Gastroesophageal sphincter (tissue), 4 donors: ENCODE data around the gene PKHD1. TPM values are rescaled to one million over a fixed set of nuclear protein-coding genes. Genes with fewer than 3 reads are reported as not detected.

Source experiments
- ATAC-seq: fragments of 150-250 bp; one replicate; pipeline ENCODE4 v1.9.1; 2016; ENCODE audit warnings: mild to moderate bottlenecking, moderate library complexity
- H3K27ac ChIP-seq, 4 donors: fragments of 200-600 bp; sonication (generic) in 3 of 4; 1 replicate in 3 of 4; 2 replicates in 1 of 4; pipeline ENCODE4 v1.5.1; 2016 to 2019
- H3K27me3 ChIP-seq: fragments of 200-600 bp; sonication (generic); one replicate; pipeline ENCODE4 v1.5.1; 2019
- H3K36me3 ChIP-seq, 2 donors: fragments of 200-600 bp; sonication (generic); one replicate each; pipeline ENCODE4 v1.5.1; 2019; ENCODE audit warnings: control low read depth in 1 of 2
- H3K4me1 ChIP-seq, 3 donors: fragments of 200-600 bp; sonication (generic); 1 replicate in 2 of 3; 2 replicates in 1 of 3; pipeline ENCODE4 v1.5.1; 2016 to 2019; ENCODE audit warnings: control low read depth in 2 of 3
- H3K4me3 ChIP-seq, 2 donors: fragments of 200-600 bp; sonication (generic); one replicate each; pipeline ENCODE4 v1.5.1; 2019; ENCODE audit warnings: mild to moderate bottlenecking in 1 of 2, moderate library complexity in 1 of 2
- H3K9me3 ChIP-seq, 3 donors: fragments of 200-600 bp; sonication (generic); one replicate each; pipeline ENCODE4 v1.5.1; 2017 to 2019; ENCODE audit warnings: control low read depth in 2 of 3
- EP300 ChIP-seq: sonication (generic); formaldehyde crosslinking; IDR thresholded peaks from one replicate; pipeline ENCODE4 v1.6.1; 2017; ENCODE audit warnings: antibody characterized with exemption, mild to moderate bottlenecking
- POLR2A ChIP-seq, 2 donors: fragments of 450-650 bp; IDR thresholded peaks; one replicate each; pipeline ENCODE4 v1.6.1; 2017; ENCODE audit warnings: antibody characterized with exemption in 2 of 2, mild to moderate bottlenecking in 2 of 2, moderate library complexity in 1 of 2
- POLR2AphosphoS5 ChIP-seq: sonication (generic); formaldehyde crosslinking; IDR thresholded peaks from one replicate; pipeline ENCODE4 v1.6.1; 2017; ENCODE audit warnings: antibody characterized with exemption
- WGBS, 2 donors: methylation state at CpG; one replicate each; pipeline ENCODE4 v1.1.5; 2018; ENCODE audit warnings: low coverage in 1 of 2; 5-methylcytosine and 5-hydroxymethylcytosine counted together
- total RNA-seq, 4 donors: library from RNA; depleted of rRNA; stranded (reverse); fragments of >200 nt; gene quantifications; one replicate each; pipeline ENCODE4 v1.1.0, GENCODE V29; 2016
- TF ChIP-seq, protein P1 (sequence below), 4 experiments: fragments of 200-600 bp in 2 of 4; fragments of 450-650 bp in 2 of 4; sonication (generic) in 1 of 4; IDR thresholded peaks; one replicate each; pipeline ENCODE4 v1.5.1; 2017 to 2019; ENCODE audit warnings: antibody characterized with exemption in 4 of 4, mild to moderate bottlenecking in 2 of 4, moderate library complexity in 2 of 4

Gene PKHD1
- total RNA-seq, 4 donors from 2014 or later: under 0.01 TPM; not detected in 3

DNA sequence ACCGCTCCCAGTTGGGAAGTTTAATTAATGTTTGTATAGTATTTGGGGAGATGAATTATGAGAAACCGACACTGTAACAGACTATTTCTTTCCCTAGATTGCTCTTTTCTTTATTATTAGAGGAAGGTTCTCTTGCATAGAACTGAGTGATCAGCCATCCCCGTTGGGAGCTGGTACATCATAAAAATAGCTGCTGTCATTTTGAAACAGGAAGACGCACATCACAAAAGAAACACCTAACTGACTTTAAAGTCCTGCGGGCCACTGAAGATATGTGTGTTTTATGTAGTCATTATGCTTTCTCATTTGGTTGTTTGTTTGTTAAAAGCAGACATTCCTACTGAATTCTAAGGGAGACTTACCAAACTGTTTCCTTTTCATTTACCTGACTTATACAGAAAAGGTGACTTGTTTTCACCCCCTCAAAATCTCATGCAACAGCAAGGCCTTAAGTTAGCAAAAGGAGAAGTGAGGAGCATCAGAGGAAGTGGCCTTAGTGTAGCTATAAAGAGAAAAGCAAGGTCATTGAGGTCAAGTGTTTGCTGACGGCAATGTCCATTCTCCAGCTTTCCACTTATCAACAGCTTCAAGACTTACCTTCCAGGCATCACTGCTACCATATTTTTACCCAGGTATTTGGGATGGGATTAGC is 91.0 kb downstream of the PKHD1 start:
- TF ChIP-seq POLR2AphosphoS5 (no peak), POLR2A (IDR thresholded peaks at IDR 0.05) (no peak), EP300 (no peak)
- TF ChIP-seq, protein P1, sequence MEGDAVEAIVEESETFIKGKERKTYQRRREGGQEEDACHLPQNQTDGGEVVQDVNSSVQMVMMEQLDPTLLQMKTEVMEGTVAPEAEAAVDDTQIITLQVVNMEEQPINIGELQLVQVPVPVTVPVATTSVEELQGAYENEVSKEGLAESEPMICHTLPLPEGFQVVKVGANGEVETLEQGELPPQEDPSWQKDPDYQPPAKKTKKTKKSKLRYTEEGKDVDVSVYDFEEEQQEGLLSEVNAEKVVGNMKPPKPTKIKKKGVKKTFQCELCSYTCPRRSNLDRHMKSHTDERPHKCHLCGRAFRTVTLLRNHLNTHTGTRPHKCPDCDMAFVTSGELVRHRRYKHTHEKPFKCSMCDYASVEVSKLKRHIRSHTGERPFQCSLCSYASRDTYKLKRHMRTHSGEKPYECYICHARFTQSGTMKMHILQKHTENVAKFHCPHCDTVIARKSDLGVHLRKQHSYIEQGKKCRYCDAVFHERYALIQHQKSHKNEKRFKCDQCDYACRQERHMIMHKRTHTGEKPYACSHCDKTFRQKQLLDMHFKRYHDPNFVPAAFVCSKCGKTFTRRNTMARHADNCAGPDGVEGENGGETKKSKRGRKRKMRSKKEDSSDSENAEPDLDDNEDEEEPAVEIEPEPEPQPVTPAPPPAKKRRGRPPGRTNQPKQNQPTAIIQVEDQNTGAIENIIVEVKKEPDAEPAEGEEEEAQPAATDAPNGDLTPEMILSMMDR (IDR thresholded peaks at IDR 0.05): no peak
- 65 to 84% methylated on average over 5 of the region's 6 CpGs for WGBS, 2 donors

DNA sequence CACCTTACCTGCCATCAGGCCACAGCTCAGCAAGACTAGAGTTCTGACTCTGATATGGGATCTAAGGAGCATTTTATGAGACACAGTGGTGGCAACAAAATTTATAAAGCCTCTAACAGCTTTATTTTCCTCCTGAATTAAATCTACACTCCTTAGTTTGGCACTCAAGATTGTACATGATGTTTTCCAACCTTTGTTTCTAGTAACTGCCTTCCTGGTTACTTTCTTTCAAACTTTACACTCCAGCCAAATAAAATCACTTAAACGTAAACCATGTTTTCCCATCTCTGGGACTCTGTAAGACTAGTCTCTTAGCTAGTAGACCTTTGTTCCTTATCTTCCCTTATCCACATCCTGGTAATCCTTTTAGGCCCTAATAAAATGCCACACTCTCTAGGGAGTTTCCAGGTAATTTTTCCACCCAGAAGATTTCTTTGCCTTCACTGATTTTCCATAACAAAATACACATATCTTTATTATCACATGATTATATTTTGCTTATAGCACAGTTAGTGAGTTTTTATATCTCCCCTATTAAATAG is 92.1 kb downstream of the PKHD1 start:
- Histone ChIP-seq H3K36me3 (no peaks in the 10 kb centered on the region), H3K27ac (peak overlapping the region in 1 of 4 donors; percentile 22), H3K4me3 (no peak overlapping the region), H3K27me3 (no peaks in the 10 kb centered on the region), H3K4me1 (peaks cover 0 to 22% (median 6%) of the 10 kb centered on the region in 3 donors), H3K9me3 (no peaks in the 10 kb centered on the region)
- no peak for ATAC-seq
- TF ChIP-seq EP300 (no peak), POLR2AphosphoS5 (no peak), POLR2A (IDR thresholded peaks at IDR 0.05) (no peak)
- TF ChIP-seq, protein P1 (IDR thresholded peaks at IDR 0.05): no peak
- WGBS, 2 donors: 24% methylated on average over 1 of the region's 1 CpG; no CpG with 5 or more reads in 1 of the 2 donors

More for the DNA sequence above, 91.0 kb downstream of the PKHD1 start:
- Histone ChIP-seq H3K4me1 (peaks cover 0 to 22% (median 6%) of the 10 kb centered on the region in 3 donors), H3K4me3 (no peak overlapping the region), H3K27me3 (no peaks in the 10 kb centered on the region), H3K27ac (no peak overlapping the region), H3K9me3 (no peaks in the 10 kb centered on the region), H3K36me3 (no peaks in the 10 kb centered on the region)
- no peak for ATAC-seq

DNA sequence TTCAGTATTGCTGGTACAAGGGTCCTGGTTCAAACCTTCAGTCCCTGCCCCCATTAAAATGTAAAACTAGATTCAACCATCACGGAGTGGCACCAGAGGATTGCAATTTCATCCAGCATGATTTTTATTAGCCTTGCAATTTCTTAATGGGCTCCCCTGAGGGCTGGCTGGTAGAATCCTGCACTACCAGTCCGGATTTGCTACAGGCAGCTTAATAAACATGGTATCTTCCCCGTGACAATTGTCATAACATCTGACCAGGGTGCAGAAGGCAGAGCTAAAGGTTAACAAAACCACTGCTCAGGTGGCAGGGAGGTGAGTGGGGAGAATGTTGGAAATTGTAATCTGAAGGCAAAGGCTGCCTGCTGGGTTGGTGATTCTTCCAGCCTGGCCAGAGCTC is 94.5 kb downstream of the PKHD1 start:
- ATAC-seq: no peak
- no peaks in the 10 kb centered on the region for H3K36me3 ChIP-seq
- H3K9me3 ChIP-seq: no peaks in the 10 kb centered on the region
- TF ChIP-seq POLR2AphosphoS5: no peak
- no peak for TF ChIP-seq POLR2A (IDR thresholded peaks at IDR 0.05)
- TF ChIP-seq, protein P1 (IDR thresholded peaks at IDR 0.05): no peak
- no peak overlapping the region for H3K4me3 ChIP-seq
- no peaks in the 10 kb centered on the region for H3K27me3 ChIP-seq
- H3K27ac ChIP-seq: no peak overlapping the region
- 50 to 53% methylated on average over 1 to 3 of the region's 3 CpGs for WGBS, 2 donors
- H3K4me1 ChIP-seq: peaks cover 0 to 22% (median 6%) of the 10 kb centered on the region in 3 donors

DNA sequence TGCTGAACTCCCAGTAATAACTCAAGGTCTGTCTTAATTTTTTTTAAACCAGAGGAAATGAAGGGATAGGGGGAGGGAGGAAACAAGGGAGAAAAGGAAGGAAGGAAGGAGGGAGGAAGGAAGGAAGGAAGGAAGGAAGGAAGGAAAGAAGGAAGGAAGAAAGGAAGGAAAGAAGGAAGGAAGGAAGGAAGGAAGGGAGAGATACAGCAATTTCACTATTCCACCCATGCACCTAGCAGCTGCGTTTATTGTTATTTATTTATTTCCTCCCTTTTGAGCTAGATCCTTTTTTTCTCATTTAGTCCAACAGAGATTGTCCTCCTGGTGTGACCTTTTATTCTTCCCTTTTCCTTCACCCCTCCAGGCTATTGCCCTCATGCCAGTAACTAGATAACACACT is 97.6 kb downstream of the PKHD1 start:
- WGBS, 2 donors: 57 to 100% methylated on average over 1 of the region's 1 CpG

DNA sequence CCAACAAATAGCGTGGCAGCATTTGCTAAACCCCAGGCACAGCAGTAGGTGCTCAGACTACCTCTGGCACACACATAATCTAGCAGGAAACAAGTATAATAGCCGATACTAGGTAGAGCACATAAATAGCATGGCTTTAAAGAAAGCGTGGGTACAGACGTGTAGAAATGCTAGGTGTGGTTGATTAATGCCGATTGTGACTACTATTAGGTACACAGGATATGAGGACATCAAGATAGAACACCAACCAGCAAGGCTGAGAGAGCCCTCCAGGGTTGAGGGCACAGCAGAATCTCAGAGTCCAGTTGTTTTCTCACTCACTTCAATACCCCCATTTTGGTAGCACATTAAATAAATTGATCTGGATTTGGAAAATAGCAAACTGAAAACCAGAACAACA is 100.5 kb downstream of the PKHD1 start:
- Histone ChIP-seq H3K4me3 (no peak overlapping the region), H3K27me3 (no peaks in the 10 kb centered on the region), H3K9me3 (no peaks in the 10 kb centered on the region), H3K4me1 (no peaks in the 10 kb centered on the region), H3K27ac (no peak overlapping the region), H3K36me3 (no peaks in the 10 kb centered on the region)
- ATAC-seq: no peak
- 60 to 75% methylated on average over 4 to 5 of the region's 5 CpGs for WGBS, 2 donors
- TF ChIP-seq EP300 (no peak), POLR2AphosphoS5 (no peak), POLR2A (IDR thresholded peaks at IDR 0.05) (no peak)
- TF ChIP-seq, protein P1 (IDR thresholded peaks at IDR 0.05): no peak

More for the DNA sequence above, 97.6 kb downstream of the PKHD1 start:
- Histone ChIP-seq H3K4me1 (peaks cover 0 to 1% (median under 1%) of the 10 kb centered on the region in 3 donors), H3K9me3 (no peaks in the 10 kb centered on the region), H3K4me3 (no peak overlapping the region), H3K36me3 (no peaks in the 10 kb centered on the region), H3K27ac (no peak overlapping the region), H3K27me3 (no peaks in the 10 kb centered on the region)
- TF ChIP-seq POLR2A (IDR thresholded peaks at IDR 0.05): no peak
- no peak for ATAC-seq
